Right atrium auricular region (tissue), 2 donors: ENCODE results near the gene PNPLA7. TPM values are rescaled to one million over a fixed set of nuclear protein-coding genes. Genes with fewer than 3 reads are reported as not detected.

Experiments used
- DNase-seq: peaks from one replicate; pipeline ENCODE4 v3.0.0-alpha.2; 2019; ENCODE audit warnings: low spot score
- H3K27ac ChIP-seq, 2 donors: fragments of 200-600 bp; sonication (generic); 1 replicate in 1 of 2; 2 replicates in 1 of 2; pipeline ENCODE4 v1.5.1; 2016 to 2019
- H3K27me3 ChIP-seq, 2 donors: fragments of 200-600 bp; sonication (generic); one replicate each; pipeline versions ENCODE4 v1.5.1 to v1.6.0; 2017 to 2019
- H3K36me3 ChIP-seq: fragments of 200-600 bp; sonication (generic); one replicate; pipeline ENCODE4 v1.5.1; 2016
- H3K4me1 ChIP-seq, 2 donors: fragments of 200-600 bp; sonication (generic); one replicate each; pipeline versions ENCODE4 v1.5.1 to v1.6.0; 2017 to 2019
- H3K4me3 ChIP-seq, 2 donors: fragments of 200-600 bp; sonication (generic); 1 replicate in 1 of 2; 2 replicates in 1 of 2; pipeline ENCODE4 v1.5.1; 2017 to 2019; ENCODE audit warnings: mild to moderate bottlenecking in 1 of 2, moderate library complexity in 1 of 2
- H3K9me3 ChIP-seq, 2 donors: fragments of 200-600 bp; sonication (generic); one replicate each; pipeline ENCODE4 v1.5.1; 2019
- CTCF ChIP-seq, 2 donors: fragments of 200-600 bp; sonication (generic); IDR thresholded peaks; one replicate each; pipeline ENCODE4 v1.5.1; 2019; ENCODE audit warnings: antibody characterized with exemption in 2 of 2
- total RNA-seq, 2 donors: library from RNA; depleted of rRNA; stranded (reverse); fragments of >200 nt; gene quantifications; one replicate each; pipeline ENCODE4 v1.1.0, GENCODE V29; 2016

The PNPLA7 gene
- total RNA-seq, 2 donors from 2014 or later: 4.4 to 4.6 TPM

DNA sequence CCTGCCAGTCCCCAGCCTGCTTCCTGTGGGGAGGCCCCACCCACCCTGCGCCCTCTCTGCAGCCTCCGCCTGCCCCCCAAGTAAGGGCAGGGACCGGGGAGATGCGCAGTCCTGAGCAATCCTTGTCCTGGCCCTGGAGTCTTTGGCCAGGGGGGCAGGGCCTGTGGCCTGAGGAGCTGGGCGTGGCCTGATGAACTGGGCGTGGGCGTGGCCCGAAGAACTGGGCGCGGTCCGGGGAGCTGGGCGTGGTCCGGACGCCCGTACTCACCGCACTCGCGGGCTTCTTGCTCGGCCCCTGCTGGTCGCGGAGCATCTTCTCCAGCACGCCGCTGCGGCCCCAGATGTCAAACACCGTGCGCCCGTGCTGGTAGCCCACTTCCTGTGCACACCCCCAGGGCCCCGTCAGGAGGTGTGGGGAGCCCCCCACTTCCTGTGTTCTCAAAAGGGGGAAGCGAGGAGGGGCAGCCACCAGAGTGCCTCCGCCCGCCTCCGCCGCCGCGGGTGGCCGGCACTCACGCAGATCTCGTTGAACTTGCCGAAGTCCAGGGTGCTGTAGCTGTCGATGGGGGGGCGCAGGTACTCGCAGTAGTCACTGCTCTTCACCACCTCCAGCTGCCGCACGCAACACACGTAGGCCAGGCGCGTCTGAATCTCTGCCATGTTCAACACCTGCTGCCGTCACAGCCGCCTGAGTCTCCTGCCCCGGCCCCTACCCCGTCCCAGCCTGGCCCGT, 88.4 kb downstream of the PNPLA7 start:
- Histone ChIP-seq H3K4me1 (peaks cover 0 to 22% of the 10 kb centered on the region in 2 donors), H3K27ac (no peak overlapping the region), H3K36me3 (no peaks in the 10 kb centered on the region), H3K27me3 (no peaks in the 10 kb centered on the region), H3K4me3 (no peak overlapping the region), H3K9me3 (no peaks in the 10 kb centered on the region)
- TF ChIP-seq CTCF (IDR thresholded peaks at IDR 0.05): no peak
- DNase-seq: no peak

- no peak for DNase-seq
- TF ChIP-seq CTCF (IDR thresholded peaks at IDR 0.05): no peak
- peaks cover 0 to 22% of the 10 kb centered on the region in 2 donors for H3K4me1 ChIP-seq
- H3K27me3 ChIP-seq: no peaks in the 10 kb centered on the region
- H3K4me3 ChIP-seq: no peak overlapping the region
- H3K27ac ChIP-seq: no peak overlapping the region
- no peaks in the 10 kb centered on the region for H3K9me3 ChIP-seq
- no peaks in the 10 kb centered on the region for H3K36me3 ChIP-seq
These were observed 88.9 kb downstream of the PNPLA7 start for GRCh38 chr9:137461316-137461662.

GRCh38 chr9:137460363-137461315, 89.6 kb downstream of the PNPLA7 start:
- no peak for DNase-seq
- no peak for TF ChIP-seq CTCF (IDR thresholded peaks at IDR 0.05)
- no peaks in the 10 kb centered on the region for H3K9me3 ChIP-seq
- H3K36me3 ChIP-seq: no peaks in the 10 kb centered on the region
- no peak overlapping the region for H3K27ac ChIP-seq
- H3K4me3 ChIP-seq: no peak overlapping the region
- H3K27me3 ChIP-seq: no peaks in the 10 kb centered on the region
- H3K4me1 ChIP-seq: peaks cover 0 to 22% of the 10 kb centered on the region in 2 donors

DNA sequence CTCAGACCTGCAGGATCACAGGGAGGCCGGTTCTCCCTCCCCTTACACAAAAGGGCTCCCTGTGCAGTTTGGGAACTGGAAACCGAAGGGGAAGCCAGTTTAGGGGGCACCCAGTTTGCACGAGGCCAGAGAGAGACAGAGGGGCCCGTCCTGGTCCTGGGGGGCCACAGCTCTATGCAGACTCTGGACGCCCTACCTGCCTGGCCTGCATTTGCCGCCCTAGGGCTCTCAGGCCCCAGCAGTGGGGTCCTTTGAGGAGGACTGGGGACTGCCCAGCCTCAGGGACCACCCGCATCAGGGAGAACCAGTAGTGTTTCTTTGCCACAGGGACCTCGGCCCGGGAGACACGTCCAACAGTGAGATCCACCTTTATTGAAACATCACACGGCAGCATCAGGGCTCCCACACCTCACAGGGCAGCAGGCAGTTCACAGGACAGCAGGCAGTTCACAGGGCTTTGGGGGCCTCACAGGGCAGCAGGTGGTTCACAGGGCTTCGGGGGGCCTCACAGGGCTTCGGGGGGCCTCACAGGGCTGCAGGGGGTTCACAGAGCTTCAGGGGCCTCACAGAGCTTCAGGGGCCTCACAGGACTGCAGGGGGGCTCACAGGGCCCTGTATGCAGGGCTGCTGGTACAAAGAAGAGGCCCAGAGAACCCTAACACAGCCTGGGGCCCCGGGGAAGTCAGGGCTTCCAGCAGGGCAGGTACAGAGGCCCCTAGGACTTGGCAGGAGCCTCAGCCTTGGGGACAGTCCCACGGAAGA, 90.4 kb downstream of the PNPLA7 start:
- Histone ChIP-seq H3K4me1 (peaks cover 0 to 28% of the 10 kb centered on the region in 2 donors), H3K27me3 (no peaks in the 10 kb centered on the region), H3K27ac (peak overlapping the region; percentile 65 to 73), H3K4me3 (peak overlapping the region; percentile 45 to 72), H3K9me3 (no peaks in the 10 kb centered on the region), H3K36me3 (no peaks in the 10 kb centered on the region)
- TF ChIP-seq CTCF (IDR thresholded peaks at IDR 0.05): no peak
- DNase-seq: no peak

- peak; percentile 94 for DNase-seq
- peak within 1 kb of the TSS; percentile 45 to 72 for H3K4me3 ChIP-seq
- H3K36me3 ChIP-seq: no peaks in the 10 kb centered on the region
- TF ChIP-seq CTCF (IDR thresholded peaks at IDR 0.05): no peak
- H3K9me3 ChIP-seq: no peaks in the 10 kb centered on the region
- peaks cover 0 to 34% of the 10 kb centered on the region in 2 donors for H3K4me1 ChIP-seq
- H3K27ac ChIP-seq: peak within 1 kb of the TSS; percentile 65 to 73
- H3K27me3 ChIP-seq: no peaks in the 10 kb centered on the region
These were observed 91.0 kb downstream of the PNPLA7 start, which contains the start of gene NSMF for GRCh38 chr9:137459152-137459600. Gene NSMF (minus strand): TSS chr9:137459334. CDS start chr9:137459102, 232 bp downstream.
